Keratinocyte (primary cell): ENCODE results near the gene LRRC8C.

Source experiments
- CTCF ChIP-seq, 3 experiments: IDR thresholded peaks in 1 of 3; conservative IDR thresholded peaks in 1 of 3; optimal IDR thresholded peaks in 1 of 3; 2 replicates in 2 of 3; 3 replicates in 1 of 3; pipeline versions ENCODE3 to v1.5.1; 2011; ENCODE audit warnings: low read length in 3 of 3, mild to moderate bottlenecking in 3 of 3, moderate library complexity in 2 of 3, control low read depth in 1 of 3, inconsistent platforms in 1 of 3; ENCODE audit not compliant: insufficient read depth in 2 of 3; ENCODE audit errors: extremely low read depth in 1 of 3
- EZH2 ChIP-seq: IDR thresholded peaks from one replicate; pipeline ENCODE4 v1.6.1; 2012; ENCODE audit warnings: inconsistent platforms, mild to moderate bottlenecking, low read length, moderate library complexity

- no peak for TF ChIP-seq EZH2
- no peak for TF ChIP-seq CTCF (optimal IDR thresholded peaks at IDR 0.05 in 1 of 3, IDR thresholded peaks at IDR 0.05 in 1 of 3, conservative IDR thresholded peaks at IDR 0.05 in 1 of 3; ENCODE audit: extremely low read depth in 1 of 3, insufficient read depth in 2 of 3, low read length in 3 of 3)
Measured at GRCh38 chr1:89644119-89644814, 11.3 kb downstream of the LRRC8C start.
